Measurements from ENCODE around the gene POC1A.

- TF ChIP-seq, protein P1, sequence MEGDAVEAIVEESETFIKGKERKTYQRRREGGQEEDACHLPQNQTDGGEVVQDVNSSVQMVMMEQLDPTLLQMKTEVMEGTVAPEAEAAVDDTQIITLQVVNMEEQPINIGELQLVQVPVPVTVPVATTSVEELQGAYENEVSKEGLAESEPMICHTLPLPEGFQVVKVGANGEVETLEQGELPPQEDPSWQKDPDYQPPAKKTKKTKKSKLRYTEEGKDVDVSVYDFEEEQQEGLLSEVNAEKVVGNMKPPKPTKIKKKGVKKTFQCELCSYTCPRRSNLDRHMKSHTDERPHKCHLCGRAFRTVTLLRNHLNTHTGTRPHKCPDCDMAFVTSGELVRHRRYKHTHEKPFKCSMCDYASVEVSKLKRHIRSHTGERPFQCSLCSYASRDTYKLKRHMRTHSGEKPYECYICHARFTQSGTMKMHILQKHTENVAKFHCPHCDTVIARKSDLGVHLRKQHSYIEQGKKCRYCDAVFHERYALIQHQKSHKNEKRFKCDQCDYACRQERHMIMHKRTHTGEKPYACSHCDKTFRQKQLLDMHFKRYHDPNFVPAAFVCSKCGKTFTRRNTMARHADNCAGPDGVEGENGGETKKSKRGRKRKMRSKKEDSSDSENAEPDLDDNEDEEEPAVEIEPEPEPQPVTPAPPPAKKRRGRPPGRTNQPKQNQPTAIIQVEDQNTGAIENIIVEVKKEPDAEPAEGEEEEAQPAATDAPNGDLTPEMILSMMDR (optimal IDR thresholded peaks at IDR 0.05 in 1 of 3, IDR thresholded peaks at IDR 0.05 in 1 of 3, conservative IDR thresholded peaks at IDR 0.05 in 1 of 3; ENCODE audit: extremely low read depth in 1 of 3, insufficient read depth in 2 of 3, low read length in 3 of 3), result no peak
- TF ChIP-seq EZH2 (IDR thresholded peaks at IDR 0.05; ENCODE audit: low read length), result no peak
Observed at GRCh38 chr3:52121464-52121805, 32.8 kb downstream of the POC1A start.

All from keratinocyte (primary cell).